OCI-LY7 (cell line): ENCODE data around the gene BMPER. TPM values are rescaled to one million over a fixed set of nuclear protein-coding genes. Genes with fewer than 3 reads are reported as not detected.

ENCODE experiments used
- BruUV-seq: library from RNA; stranded (reverse); fragments of 400-500 nt; replicated peaks from 2 replicates; lab custom pipeline; 2021; lab: Mats Ljungman, UMichigan
- CTCF ChIA-PET: fragments of 300-600 bp; sonication (Branson Sonifier 250); formaldehyde crosslinking; loops from one replicate; lab custom pipeline; 2022; ENCODE audit warnings: antibody characterized with exemption; ENCODE audit not compliant: unreplicated experiment; lab: Charles Lee
- POLR2A ChIA-PET: fragments of 300-600 bp; sonication (Branson Sonifier 250); formaldehyde crosslinking; loops from one replicate; lab custom pipeline; 2022; ENCODE audit warnings: antibody characterized with exemption; lab: Charles Lee
- DNase-seq: peaks from one replicate; pipeline ENCODE4 v3.0.0-alpha.2; 2015; ENCODE audit warnings: low spot score
- H2AFZ ChIP-seq: fragments of 200-600 bp; sonication (generic), shearing (Covaris generic); 2 replicates; pipeline ENCODE4 v1.6.1; 2014; ENCODE audit warnings: mild to moderate bottlenecking, antibody characterized with exemption, low read length, moderate library complexity
- H3K27ac ChIP-seq: fragments of 200-600 bp; sonication (generic); 2 replicates; pipeline ENCODE4 v1.5.1; 2014; ENCODE audit warnings: mixed run types, low read depth, mild to moderate bottlenecking, moderate library complexity, low read length, inconsistent platforms; ENCODE audit not compliant: poor library complexity, severe bottlenecking
- H3K36me3 ChIP-seq: fragments of 200-600 bp; sonication (generic); 2 replicates; pipeline ENCODE4 v1.6.1; 2014; ENCODE audit warnings: mild to moderate bottlenecking, antibody characterized with exemption, low read length, moderate library complexity, mixed read lengths; ENCODE audit not compliant: insufficient read depth
- H3K4me1 ChIP-seq: fragments of 200-600 bp; sonication (generic); 2 replicates; pipeline ENCODE4 v1.5.1; 2014; ENCODE audit warnings: mild to moderate bottlenecking, low read length; ENCODE audit not compliant: insufficient read depth, poor library complexity, severe bottlenecking
- H3K4me2 ChIP-seq: fragments of 200-600 bp; sonication (generic); 2 replicates; pipeline ENCODE4 v1.6.1; 2014; ENCODE audit warnings: mild to moderate bottlenecking, low read length
- H3K4me3 ChIP-seq: fragments of 200-600 bp; sonication (generic); 2 replicates; pipeline ENCODE4 v1.5.1; 2014; ENCODE audit warnings: mild to moderate bottlenecking, low read depth, low read length; ENCODE audit not compliant: poor library complexity, severe bottlenecking
- H3K79me2 ChIP-seq: fragments of 200-600 bp; sonication (generic); 2 replicates; pipeline ENCODE4 v1.6.1; 2016; ENCODE audit warnings: low read depth, mild to moderate bottlenecking, low read length, moderate library complexity, mixed read lengths; ENCODE audit not compliant: insufficient read depth
- H3K9me2 ChIP-seq: fragments of 200-600 bp; sonication (generic); 2 replicates; pipeline ENCODE4 v1.6.1; 2016; ENCODE audit warnings: mild to moderate bottlenecking, low read length, mixed read lengths; ENCODE audit not compliant: insufficient read depth
- H3K9me3 ChIP-seq: fragments of 200-600 bp; sonication (generic); 2 replicates; pipeline ENCODE4 v1.6.1; 2014; ENCODE audit warnings: mild to moderate bottlenecking, mixed run types, low read length, mixed read lengths
- H4K20me1 ChIP-seq: fragments of 200-600 bp; sonication (generic); 2 replicates; pipeline ENCODE4 v1.6.1; 2014; ENCODE audit warnings: mild to moderate bottlenecking, antibody characterized with exemption, low read length, moderate library complexity, mixed read lengths; ENCODE audit not compliant: insufficient read depth
- CTCF ChIP-seq: fragments of 200-600 bp; sonication (generic); conservative IDR thresholded peaks from 2 replicates; pipeline ENCODE4 v1.5.1; 2014; ENCODE audit warnings: mild to moderate bottlenecking, antibody characterized with exemption, low read length, moderate library complexity, mixed read lengths
- EZH2phosphoT487 ChIP-seq: fragments of 200-600 bp; sonication (generic); IDR thresholded peaks from 2 replicates; pipeline ENCODE4 v1.6.1; 2018; ENCODE audit warnings: low read depth, borderline replicate concordance, mild to moderate bottlenecking, mixed run types, antibody characterized with exemption, low read length, moderate library complexity, mixed read lengths
- intact Hi-C: fragments of 100-400 bp; cut with micrococcal nuclease; formaldehyde crosslinking; loops from one replicate; pipeline ENCODE4 v1.10.0; 2022; ENCODE audit not compliant: unreplicated experiment
- total RNA-seq, 2 experiments: library from RNA; depleted of rRNA in 1 of 2; stranded (reverse); fragments of >200 nt in 1 of 2; shearing (Covaris generic) in 1 of 2; gene quantifications; 2 replicates each; pipeline ENCODE4 v1.2.3, GENCODE V29; 2014 to 2022

BMPER gene
- total RNA-seq, 2 experiments from 2014 or later, result not detected

- Histone ChIP-seq H3K9me2 (no peaks in the 10 kb centered on the region), H3K4me3 (no peak overlapping the region), H4K20me1 (no peaks in the 10 kb centered on the region), H3K36me3 (no peaks in the 10 kb centered on the region), H3K9me3 (no peaks in the 10 kb centered on the region), H3K27ac (no peak overlapping the region), H3K4me1 (no peaks in the 10 kb centered on the region), H3K79me2 (no peaks in the 10 kb centered on the region), H2AFZ (no peak overlapping the region), H3K4me2 (no peak overlapping the region)
- POLR2A ChIA-PET, result interaction anchor here (0.7 kb wide), 1 partner anchor 118 kb away, joined by 3 read pairs; no protein-coding TSS in a partner anchor
- no TSS peak for BruUV-seq
- DNase-seq, result no peak
- CTCF ChIA-PET, result no interaction called here
- TF ChIP-seq CTCF, result no peak
- TF ChIP-seq EZH2phosphoT487, result no peak
- intact Hi-C loops, result no loop called here
Observed at GRCh38 chr7:33907625-33908024, 2.3 kb downstream of the BMPER start.

- Histone ChIP-seq H3K4me2 (no peak overlapping the region), H2AFZ (no peak overlapping the region), H3K79me2 (no peaks in the 10 kb centered on the region), H3K36me3 (no peaks in the 10 kb centered on the region), H3K4me3 (no peak overlapping the region), H3K4me1 (no peaks in the 10 kb centered on the region), H3K9me3 (no peaks in the 10 kb centered on the region), H3K27ac (no peak overlapping the region), H4K20me1 (no peaks in the 10 kb centered on the region), H3K9me2 (no peaks in the 10 kb centered on the region)
- POLR2A ChIA-PET, result interaction anchor here (0.6 to 0.7 kb wide), 3 partner anchors 13 to 963 kb away, joined by 3 to 5 read pairs (median 3); no protein-coding TSS in a partner anchor
- BruUV-seq, result no TSS peak
- CTCF ChIA-PET, result no interaction called here
- no peak for TF ChIP-seq CTCF
- TF ChIP-seq EZH2phosphoT487, result no peak
- no peak for DNase-seq
- intact Hi-C loops, result no loop called here
Observed at GRCh38 chr7:33909318-33909717, 4.0 kb downstream of the BMPER start.

- no TSS peak for BruUV-seq
Observed at GRCh38 chr7:33909755-33910154, 4.4 kb downstream of the BMPER start.

More at GRCh38 chr7:33909755-33910154, 4.4 kb downstream of the BMPER start:
- no peaks in the 10 kb centered on the region for H3K9me3 ChIP-seq
- CTCF ChIA-PET, result no interaction called here
- no peak overlapping the region for H3K4me2 ChIP-seq
- H3K79me2 ChIP-seq, result no peaks in the 10 kb centered on the region
- no peak overlapping the region for H2AFZ ChIP-seq
- H3K4me1 ChIP-seq, result no peaks in the 10 kb centered on the region
- H4K20me1 ChIP-seq, result no peaks in the 10 kb centered on the region
- no peak overlapping the region for H3K27ac ChIP-seq
- no peak for TF ChIP-seq CTCF
- TF ChIP-seq EZH2phosphoT487, result no peak
- no peak for DNase-seq
- no peak overlapping the region for H3K4me3 ChIP-seq
- H3K36me3 ChIP-seq, result no peaks in the 10 kb centered on the region
- POLR2A ChIA-PET, result interaction anchor here (0.6 to 0.7 kb wide), 3 partner anchors 12 to 963 kb away, joined by 3 to 5 read pairs (median 3); no protein-coding TSS in a partner anchor
- intact Hi-C loops, result no loop called here
- H3K9me2 ChIP-seq, result no peaks in the 10 kb centered on the region
